ENCODE results near the gene TCF12. TPM values are rescaled to one million over a fixed set of nuclear protein-coding genes. Genes with fewer than 3 reads are reported as not detected.

Gene TCF12
- total and polyA plus RNA-seq, 2 donors (not counting 3 experiments of a cell fraction or from before 2014, with no cell fraction given): 72.1 to 133 TPM

DNA sequence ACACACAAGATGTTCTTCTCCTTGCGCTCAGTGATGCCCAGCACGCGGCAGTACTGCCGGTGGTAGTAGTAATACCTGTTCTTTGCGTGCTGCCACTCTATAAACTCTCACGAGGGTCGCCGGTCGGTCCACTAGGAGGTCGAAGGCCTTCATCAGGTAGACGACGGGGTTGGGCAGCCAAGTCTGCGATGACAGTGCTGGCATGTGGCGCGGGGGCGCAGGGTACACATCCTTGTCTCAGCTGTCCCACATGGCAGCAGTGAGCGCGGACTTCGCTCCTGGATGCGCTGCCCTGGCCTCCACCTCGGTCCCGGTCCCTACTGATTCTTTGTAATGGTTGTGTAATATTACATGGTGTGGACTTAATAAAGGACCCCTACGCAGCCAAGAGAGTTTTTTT is 407.8 kb downstream of the TCF12 start:
- no peak for DNase-seq (ENCODE audit: low read depth, low spot score)
- POLR2A ChIA-PET: no interaction called here
- no peak for FAIRE-seq
- intact Hi-C loops (cut with micrococcal nuclease) (no loop called here), dilution Hi-C loops (cut with MboI; ENCODE audit: extremely low pct_ligation_motif_present, low sequenced_read_pairs) (loop anchor here (25.0 kb wide), 1 partner anchor 211 kb away; no protein-coding TSS in a partner anchor)
- Histone ChIP-seq H3K27me3 (ENCODE audit: control insufficient read depth in 2 of 2, insufficient read depth in 2 of 2, low read length in 2 of 2) (no peaks in the 10 kb centered on the region), H2AFZ (ENCODE audit: low read depth, low read length) (no peak overlapping the region), H3K36me3 (ENCODE audit: control insufficient read depth in 2 of 2, extremely low read depth in 1 of 2, insufficient read depth in 2 of 2, low read length in 2 of 2) (no peaks in the 10 kb centered on the region), H3K4me3 (replicated peaks in 1 of 3; ENCODE audit: insufficient read depth in 1 of 3, low read depth in 1 of 3, low read length in 3 of 3) (no peak overlapping the region), H3K79me2 (ENCODE audit: control insufficient read depth, insufficient read depth, low read length) (no peaks in the 10 kb centered on the region), H3K4me1 (ENCODE audit: control insufficient read depth, extremely low read depth, insufficient read depth, low read length) (peaks cover 26% of the 10 kb centered on the region), H3K9me1 (replicated peaks; ENCODE audit: control insufficient read depth, extremely low read depth, insufficient read depth, low read length) (no peaks in the 10 kb centered on the region), H4K20me1 (replicated peaks; ENCODE audit: control insufficient read depth, extremely low read depth, insufficient read depth, low read length) (no peaks in the 10 kb centered on the region), H3K4me2 (ENCODE audit: insufficient read depth, low read length) (no peak overlapping the region), H3K9ac (replicated peaks; ENCODE audit: extremely low read depth, insufficient read depth, low read length) (no peak overlapping the region), H3K9me3 (replicated peaks; ENCODE audit: control insufficient read depth, insufficient read depth, low read length) (no peaks in the 10 kb centered on the region), H3K27ac (ENCODE audit: insufficient read depth, low read depth, low read length) (no peak overlapping the region)
- TF ChIP-seq JUN (IDR thresholded peaks at IDR 0.05; ENCODE audit: borderline replicate concordance, insufficient read depth, insufficient read length, low read depth): no peak
- TF ChIP-seq FOS (IDR thresholded peaks at IDR 0.05; ENCODE audit: borderline replicate concordance, insufficient read depth, low read length): no peak
- no peak for TF ChIP-seq EZH2 (IDR thresholded peaks at IDR 0.05; ENCODE audit: borderline replicate concordance, low read depth, low read length, severe bottlenecking)
- TF ChIP-seq GATA2 (IDR thresholded peaks at IDR 0.05; ENCODE audit: insufficient read depth, insufficient read length, low read depth, low read length): no peak
- no peak for TF ChIP-seq MYC (IDR thresholded peaks at IDR 0.05; ENCODE audit: low read depth, low read length)
- TF ChIP-seq, protein P1, sequence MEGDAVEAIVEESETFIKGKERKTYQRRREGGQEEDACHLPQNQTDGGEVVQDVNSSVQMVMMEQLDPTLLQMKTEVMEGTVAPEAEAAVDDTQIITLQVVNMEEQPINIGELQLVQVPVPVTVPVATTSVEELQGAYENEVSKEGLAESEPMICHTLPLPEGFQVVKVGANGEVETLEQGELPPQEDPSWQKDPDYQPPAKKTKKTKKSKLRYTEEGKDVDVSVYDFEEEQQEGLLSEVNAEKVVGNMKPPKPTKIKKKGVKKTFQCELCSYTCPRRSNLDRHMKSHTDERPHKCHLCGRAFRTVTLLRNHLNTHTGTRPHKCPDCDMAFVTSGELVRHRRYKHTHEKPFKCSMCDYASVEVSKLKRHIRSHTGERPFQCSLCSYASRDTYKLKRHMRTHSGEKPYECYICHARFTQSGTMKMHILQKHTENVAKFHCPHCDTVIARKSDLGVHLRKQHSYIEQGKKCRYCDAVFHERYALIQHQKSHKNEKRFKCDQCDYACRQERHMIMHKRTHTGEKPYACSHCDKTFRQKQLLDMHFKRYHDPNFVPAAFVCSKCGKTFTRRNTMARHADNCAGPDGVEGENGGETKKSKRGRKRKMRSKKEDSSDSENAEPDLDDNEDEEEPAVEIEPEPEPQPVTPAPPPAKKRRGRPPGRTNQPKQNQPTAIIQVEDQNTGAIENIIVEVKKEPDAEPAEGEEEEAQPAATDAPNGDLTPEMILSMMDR (IDR thresholded peaks at IDR 0.05; ENCODE audit: extremely low read depth in 1 of 2, insufficient read depth in 1 of 2, low read depth in 1 of 2, low read length in 2 of 2): no peak
- TF ChIP-seq POLR2A (IDR thresholded peaks at IDR 0.05; ENCODE audit: low read depth, low read length): no peak
- TF ChIP-seq POLR2AphosphoS5 (IDR thresholded peaks at IDR 0.05; ENCODE audit: insufficient read depth, low read depth, low read length): no peak
- TF ChIP-seq, protein P2, sequence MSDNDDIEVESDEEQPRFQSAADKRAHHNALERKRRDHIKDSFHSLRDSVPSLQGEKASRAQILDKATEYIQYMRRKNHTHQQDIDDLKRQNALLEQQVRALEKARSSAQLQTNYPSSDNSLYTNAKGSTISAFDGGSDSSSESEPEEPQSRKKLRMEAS (IDR thresholded peaks at IDR 0.05; ENCODE audit: insufficient read depth, insufficient read length): no peak
- BruUV-seq (replicated peaks): no TSS peak
- CTCF ChIA-PET: no interaction called here
